HG03558 (cell line): ENCODE measurements around the gene AXDND1.
"Not testable (repeated sequence)": the region's sequence is repeated elsewhere in the genome, so short reads cannot be mapped to it uniquely, and the experiment has no call there.

Experiments
- ATAC-seq: cut with Tn5 transposase; IDR thresholded peaks from one replicate; pipeline ENCODE4 v1.9.1; 2021; ENCODE audit warnings: moderate number of reproducible peaks; ENCODE audit not compliant: unreplicated experiment; ENCODE audit errors: extremely low read depth

Gene AXDND1

GRCh38 chr1:179365342-179366092 is at the start of gene AXDND1:
Gene AXDND1 (plus strand): TSS chr1:179365971. CDS start chr1:179366510, 539 bp downstream.
- ATAC-seq = peak; percentile 91

GRCh38 chr1:179318491-179318890 is 47.3 kb upstream of the AXDND1 start:
- no peak for ATAC-seq

GRCh38 chr1:179321533-179322216 is 44.1 kb upstream of the AXDND1 start:
- ATAC-seq = no peak

GRCh38 chr1:179322557-179322956 is 43.2 kb upstream of the AXDND1 start:
- no peak for ATAC-seq

- ATAC-seq = no peak
These were observed 42.3 kb upstream of the AXDND1 start for GRCh38 chr1:179323436-179323835.

GRCh38 chr1:179325836-179326235 is 39.9 kb upstream of the AXDND1 start:
- ATAC-seq = no peak

- ATAC-seq = no peak
These were observed 39.0 kb upstream of the AXDND1 start for GRCh38 chr1:179326746-179327145.

- no peak for ATAC-seq
These were observed 38.6 kb upstream of the AXDND1 start for GRCh38 chr1:179327196-179327595.

GRCh38 chr1:179327679-179328078 is 38.1 kb upstream of the AXDND1 start:
- ATAC-seq = no peak

GRCh38 chr1:179329862-179330261 is 35.9 kb upstream of the AXDND1 start:
- no peak for ATAC-seq

- no peak for ATAC-seq
These were observed 31.3 kb upstream of the AXDND1 start for GRCh38 chr1:179334440-179334839.

GRCh38 chr1:179337288-179337687 is 28.5 kb upstream of the AXDND1 start:
- no peak for ATAC-seq

- no peak for ATAC-seq
These were observed 27.7 kb upstream of the AXDND1 start for GRCh38 chr1:179337942-179338560.

- no peak for ATAC-seq
These were observed 24.9 kb upstream of the AXDND1 start for GRCh38 chr1:179340918-179341317.

- ATAC-seq = no peak
These were observed 23.7 kb upstream of the AXDND1 start for GRCh38 chr1:179341943-179342547.

- no peak for ATAC-seq
These were observed 22.9 kb upstream of the AXDND1 start for GRCh38 chr1:179342740-179343404.

- ATAC-seq = no peak
These were observed 14.5 kb upstream of the AXDND1 start for GRCh38 chr1:179351281-179351680.

- no peak for ATAC-seq
These were observed 13.5 kb upstream of the AXDND1 start for GRCh38 chr1:179352236-179352635.

- no peak for ATAC-seq
These were observed 12.2 kb upstream of the AXDND1 start for GRCh38 chr1:179353546-179353945.

GRCh38 chr1:179361631-179362030 is 4.1 kb upstream of the AXDND1 start:
- not testable (repeated sequence) for ATAC-seq
